ENCODE results near the gene RUSF1. TPM values are rescaled to one million over a fixed set of nuclear protein-coding genes. Genes with fewer than 3 reads are reported as not detected.
"Not testable (repeated sequence)": the region's sequence is repeated elsewhere in the genome, so short reads cannot be mapped to it uniquely, and the experiment has no call there.

RUSF1 gene
- total RNA-seq, 2 experiments from 2014 or later, result 32.8 to 37.7 TPM

GRCh38 chr16:31528523-31529107, 20.4 kb upstream of the RUSF1 start:
- H3K27me3 Mint-ChIP-seq, result peaks cover 25% of the 10 kb centered on the region
- no peaks in the 10 kb centered on the region for H3K36me3 Mint-ChIP-seq
- DNase-seq (peak; percentile 18), ATAC-seq (no peak)
- H3K4me1 Mint-ChIP-seq, result no peaks in the 10 kb centered on the region
- CTCF ChIA-PET, result no interaction called here
- no peaks in the 10 kb centered on the region for H3K9me3 Mint-ChIP-seq (ENCODE audit: low read depth)
- H3K4me3 Mint-ChIP-seq, result no peak overlapping the region
- no peak overlapping the region for H3K27ac Mint-ChIP-seq

GRCh38 chr16:31527734-31528274, 19.6 kb upstream of the RUSF1 start, which contains the start of gene AHSP:
AHSP (plus strand) TSS chr16:31527900; CDS start chr16:31528140, 240 bp downstream.
- Mint-ChIP-seq H3K27me3 (peaks cover 25% of the 10 kb centered on the region), H3K9me3 (ENCODE audit: low read depth) (no peaks in the 10 kb centered on the region), H3K4me3 (no peak within 1 kb of the TSS), H3K36me3 (no peaks in the 10 kb centered on the region), H3K4me1 (no peaks in the 10 kb centered on the region), H3K27ac (no peak within 1 kb of the TSS)
- no peak for ATAC-seq
- CTCF ChIA-PET, result no interaction called here
- DNase-seq, result peak; percentile 25

GRCh38 chr16:31525113-31525512, 16.9 kb upstream of the RUSF1 start:
- no peaks in the 10 kb centered on the region for H3K36me3 Mint-ChIP-seq
- H3K27ac Mint-ChIP-seq, result no peak overlapping the region
- H3K9me3 Mint-ChIP-seq (ENCODE audit: low read depth), result no peaks in the 10 kb centered on the region
- H3K4me3 Mint-ChIP-seq, result no peak overlapping the region
- H3K27me3 Mint-ChIP-seq, result peaks cover 23% of the 10 kb centered on the region
- no peaks in the 10 kb centered on the region for H3K4me1 Mint-ChIP-seq
- no peak for DNase-seq
- CTCF ChIA-PET, result no interaction called here
- no peak for ATAC-seq

- H3K4me1 Mint-ChIP-seq, ATAC-seq: not testable (repeated sequence)
Observed at GRCh38 chr16:31523768-31524167, 15.6 kb upstream of the RUSF1 start.

GRCh38 chr16:31522071-31522470, 13.9 kb upstream of the RUSF1 start:
- ATAC-seq, result no peak

More at GRCh38 chr16:31523768-31524167, 15.6 kb upstream of the RUSF1 start:
- CTCF ChIA-PET; H3K4me3 Mint-ChIP-seq; DNase-seq; H3K9me3 Mint-ChIP-seq (ENCODE audit: low read depth); H3K27ac Mint-ChIP-seq; H3K36me3 Mint-ChIP-seq: not testable (repeated sequence)
- peaks cover 11% of the 10 kb centered on the region for H3K27me3 Mint-ChIP-seq

GRCh38 chr16:31521368-31521767, 13.2 kb upstream of the RUSF1 start:
- Mint-ChIP-seq H3K9me3 (ENCODE audit: low read depth) (no peaks in the 10 kb centered on the region), H3K27me3 (peaks cover 7% of the 10 kb centered on the region), H3K4me3 (no peak overlapping the region), H3K36me3 (no peaks in the 10 kb centered on the region), H3K27ac (no peak overlapping the region), H3K4me1 (no peaks in the 10 kb centered on the region)
- DNase-seq, result no peak
- no peak for ATAC-seq
- CTCF ChIA-PET, result no interaction called here

More at GRCh38 chr16:31522071-31522470, 13.9 kb upstream of the RUSF1 start:
- H3K9me3 Mint-ChIP-seq (ENCODE audit: low read depth), result no peaks in the 10 kb centered on the region
- no peak for DNase-seq
- peaks cover 7% of the 10 kb centered on the region for H3K27me3 Mint-ChIP-seq
- no peaks in the 10 kb centered on the region for H3K4me1 Mint-ChIP-seq
- H3K4me3 Mint-ChIP-seq, result no peak overlapping the region
- H3K36me3 Mint-ChIP-seq, result no peaks in the 10 kb centered on the region
- CTCF ChIA-PET, result no interaction called here
- no peak overlapping the region for H3K27ac Mint-ChIP-seq

GRCh38 chr16:31519759-31520431, 11.7 kb upstream of the RUSF1 start:
- peaks cover 7% of the 10 kb centered on the region for H3K27me3 Mint-ChIP-seq
- H3K9me3 Mint-ChIP-seq (ENCODE audit: low read depth), result no peaks in the 10 kb centered on the region
- H3K4me3 Mint-ChIP-seq, result no peak overlapping the region
- no peak for DNase-seq
- no peak overlapping the region for H3K27ac Mint-ChIP-seq
- no peaks in the 10 kb centered on the region for H3K36me3 Mint-ChIP-seq
- no peaks in the 10 kb centered on the region for H3K4me1 Mint-ChIP-seq
- no peak for ATAC-seq
- CTCF ChIA-PET, result no interaction called here

GRCh38 chr16:31517800-31518402, 9.7 kb upstream of the RUSF1 start:
- CTCF ChIA-PET, result no interaction called here
- no peaks in the 10 kb centered on the region for H3K36me3 Mint-ChIP-seq
- no peaks in the 10 kb centered on the region for H3K4me1 Mint-ChIP-seq
- DNase-seq, result no peak
- H3K27ac Mint-ChIP-seq, result no peak overlapping the region
- no peak for ATAC-seq
- peaks cover 7% of the 10 kb centered on the region for H3K27me3 Mint-ChIP-seq
- no peaks in the 10 kb centered on the region for H3K9me3 Mint-ChIP-seq (ENCODE audit: low read depth)
- H3K4me3 Mint-ChIP-seq, result no peak overlapping the region

- H3K27me3 Mint-ChIP-seq, result peaks cover 7% of the 10 kb centered on the region
- H3K4me3 Mint-ChIP-seq, result no peak overlapping the region
- DNase-seq (no peak), ATAC-seq (no peak)
- no peaks in the 10 kb centered on the region for H3K9me3 Mint-ChIP-seq (ENCODE audit: low read depth)
- peaks cover 2% of the 10 kb centered on the region for H3K36me3 Mint-ChIP-seq
- H3K4me1 Mint-ChIP-seq, result peaks cover 8% of the 10 kb centered on the region
- CTCF ChIA-PET, result no interaction called here
- no peak overlapping the region for H3K27ac Mint-ChIP-seq
Observed at GRCh38 chr16:31513884-31514283, 5.7 kb upstream of the RUSF1 start.

- Mint-ChIP-seq H3K36me3 (peaks cover 2% of the 10 kb centered on the region), H3K27ac (no peak overlapping the region), H3K4me3 (no peak overlapping the region), H3K27me3 (peaks cover 7% of the 10 kb centered on the region), H3K4me1 (peaks cover 11% of the 10 kb centered on the region), H3K9me3 (ENCODE audit: low read depth) (no peaks in the 10 kb centered on the region)
- no peak for DNase-seq
- ATAC-seq, result no peak
- CTCF ChIA-PET, result no interaction called here
Observed at GRCh38 chr16:31513126-31513525, 4.9 kb upstream of the RUSF1 start.

- H3K36me3 Mint-ChIP-seq, result peaks cover 11% of the 10 kb centered on the region
- no peak for DNase-seq
- H3K27ac Mint-ChIP-seq, result peak overlapping the region; percentile 96
- CTCF ChIA-PET, result interaction anchor here (0.9 to 3.4 kb wide), 3 partner anchors 32 to 365 kb away, joined by 3 to 18 read pairs (median 3); partner anchors contain the start of genes ARMC5 and ZNF267
- no peak for ATAC-seq
- no peaks in the 10 kb centered on the region for H3K9me3 Mint-ChIP-seq (ENCODE audit: low read depth)
- peak overlapping the region; percentile 95 for H3K4me3 Mint-ChIP-seq
- peaks cover 43% of the 10 kb centered on the region for H3K4me1 Mint-ChIP-seq
- H3K27me3 Mint-ChIP-seq, result no peaks in the 10 kb centered on the region
Observed at GRCh38 chr16:31508706-31509195, 560 bp upstream of the RUSF1 start.

GRCh38 chr16:31507617-31507928, 618 bp downstream of the RUSF1 start:
- H3K9me3 Mint-ChIP-seq (ENCODE audit: low read depth), result no peaks in the 10 kb centered on the region
- H3K27me3 Mint-ChIP-seq, result no peaks in the 10 kb centered on the region
- H3K36me3 Mint-ChIP-seq, result peaks cover 11% of the 10 kb centered on the region
- H3K4me3 Mint-ChIP-seq, result peak overlapping the region; percentile 95
- peak; percentile 6 for ATAC-seq
- CTCF ChIA-PET, result interaction anchor here (0.7 to 3.4 kb wide), 4 partner anchors 48 to 366 kb away, joined by 3 to 18 read pairs (median 3); partner anchors contain the start of genes ARMC5 and ZNF267
- DNase-seq, result no peak
- peaks cover 43% of the 10 kb centered on the region for H3K4me1 Mint-ChIP-seq
- peak overlapping the region; percentile 96 for H3K27ac Mint-ChIP-seq

- CTCF ChIA-PET, result interaction anchor here (3.4 kb wide), 1 partner anchor 46 kb away, joined by 18 read pairs; the partner anchor contains the start of gene ARMC5
- H3K27ac Mint-ChIP-seq, result peak overlapping the region; percentile 72
- H3K9me3 Mint-ChIP-seq (ENCODE audit: low read depth), result no peaks in the 10 kb centered on the region
- DNase-seq, result peak; percentile 59
- H3K27me3 Mint-ChIP-seq, result no peaks in the 10 kb centered on the region
- no peak overlapping the region for H3K4me3 Mint-ChIP-seq
- ATAC-seq, result peak; percentile 49
- peaks cover 43% of the 10 kb centered on the region for H3K4me1 Mint-ChIP-seq
- peaks cover 11% of the 10 kb centered on the region for H3K36me3 Mint-ChIP-seq
Observed at GRCh38 chr16:31505483-31505882, 2.7 kb downstream of the RUSF1 start.
